NB4 (cell line): ENCODE results near the gene ZNF865.

Experiments used
- MYC ChIP-seq: IDR thresholded peaks from 2 replicates; pipeline ENCODE4 v1.6.1; 2011; ENCODE audit warnings: low read depth, low read length
- POLR2A ChIP-seq: IDR thresholded peaks from 2 replicates; pipeline ENCODE4 v1.6.1; 2011; ENCODE audit warnings: mild to moderate bottlenecking; ENCODE audit not compliant: insufficient read length; ENCODE audit errors: extremely low read depth
- TF ChIP-seq, protein P1 (sequence below): IDR thresholded peaks from one replicate; pipeline ENCODE4 v1.5.1; 2012; ENCODE audit warnings: low read depth, low read length
- TF ChIP-seq, protein P2 (sequence below): IDR thresholded peaks from 2 replicates; pipeline ENCODE4 v1.6.1; 2011; ENCODE audit warnings: low read depth, low read length

DNA sequence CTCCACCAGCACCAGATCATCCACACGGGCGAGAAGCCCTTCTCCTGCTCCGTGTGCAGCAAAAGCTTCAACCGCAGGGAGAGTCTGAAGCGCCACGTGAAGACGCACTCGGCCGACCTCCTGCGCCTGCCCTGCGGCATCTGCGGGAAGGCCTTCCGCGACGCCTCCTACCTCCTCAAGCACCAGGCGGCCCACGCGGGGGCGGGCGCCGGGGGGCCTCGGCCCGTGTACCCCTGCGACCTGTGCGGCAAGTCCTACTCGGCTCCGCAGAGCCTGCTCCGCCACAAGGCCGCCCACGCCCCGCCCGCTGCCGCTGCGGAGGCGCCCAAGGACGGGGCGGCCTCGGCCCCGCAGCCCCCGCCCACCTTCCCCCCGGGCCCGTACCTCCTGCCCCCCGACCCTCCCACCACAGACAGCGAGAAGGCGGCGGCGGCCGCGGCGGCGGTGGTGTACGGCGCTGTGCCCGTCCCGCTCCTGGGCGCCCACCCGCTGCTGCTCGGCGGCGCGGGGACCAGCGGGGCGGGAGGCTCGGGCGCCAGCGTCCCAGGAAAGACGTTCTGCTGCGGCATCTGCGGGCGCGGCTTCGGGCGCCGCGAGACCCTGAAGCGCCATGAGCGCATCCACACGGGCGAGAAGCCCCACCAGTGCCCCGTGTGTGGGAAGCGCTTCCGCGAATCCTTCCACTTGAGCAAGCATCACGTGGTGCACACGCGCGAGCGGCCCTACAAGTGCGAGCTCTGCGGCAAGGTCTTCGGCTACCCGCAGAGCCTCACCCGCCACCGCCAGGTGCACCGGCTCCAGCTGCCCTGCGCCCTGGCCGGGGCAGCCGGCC is 9.5 kb downstream of the ZNF865 start:
- TF ChIP-seq MYC (no peak), POLR2A (no peak)
- TF ChIP-seq, protein P1, sequence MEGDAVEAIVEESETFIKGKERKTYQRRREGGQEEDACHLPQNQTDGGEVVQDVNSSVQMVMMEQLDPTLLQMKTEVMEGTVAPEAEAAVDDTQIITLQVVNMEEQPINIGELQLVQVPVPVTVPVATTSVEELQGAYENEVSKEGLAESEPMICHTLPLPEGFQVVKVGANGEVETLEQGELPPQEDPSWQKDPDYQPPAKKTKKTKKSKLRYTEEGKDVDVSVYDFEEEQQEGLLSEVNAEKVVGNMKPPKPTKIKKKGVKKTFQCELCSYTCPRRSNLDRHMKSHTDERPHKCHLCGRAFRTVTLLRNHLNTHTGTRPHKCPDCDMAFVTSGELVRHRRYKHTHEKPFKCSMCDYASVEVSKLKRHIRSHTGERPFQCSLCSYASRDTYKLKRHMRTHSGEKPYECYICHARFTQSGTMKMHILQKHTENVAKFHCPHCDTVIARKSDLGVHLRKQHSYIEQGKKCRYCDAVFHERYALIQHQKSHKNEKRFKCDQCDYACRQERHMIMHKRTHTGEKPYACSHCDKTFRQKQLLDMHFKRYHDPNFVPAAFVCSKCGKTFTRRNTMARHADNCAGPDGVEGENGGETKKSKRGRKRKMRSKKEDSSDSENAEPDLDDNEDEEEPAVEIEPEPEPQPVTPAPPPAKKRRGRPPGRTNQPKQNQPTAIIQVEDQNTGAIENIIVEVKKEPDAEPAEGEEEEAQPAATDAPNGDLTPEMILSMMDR: no peak
- TF ChIP-seq, protein P2, sequence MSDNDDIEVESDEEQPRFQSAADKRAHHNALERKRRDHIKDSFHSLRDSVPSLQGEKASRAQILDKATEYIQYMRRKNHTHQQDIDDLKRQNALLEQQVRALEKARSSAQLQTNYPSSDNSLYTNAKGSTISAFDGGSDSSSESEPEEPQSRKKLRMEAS: no peak
